Activated CD8-positive, alpha-beta memory T cell treated with anti-CD3 and anti-CD28 coated beads, Interleukin-2, amount 50 U/mL, for 24 hours (primary cell): Measurements from ENCODE around the gene HP.
A peak's percentile ranks its signal among the peaks of the same experiment; 100 is the strongest.
"Not testable (repeated sequence)": the region's sequence is repeated elsewhere in the genome, so short reads cannot be mapped to it uniquely, and the experiment has no call there.

Experiments
- DNase-seq: peaks from one replicate; pipeline ENCODE4 v3.0.0-alpha.2; 2020; ENCODE audit errors: extremely low read depth

Gene HP, protein sequence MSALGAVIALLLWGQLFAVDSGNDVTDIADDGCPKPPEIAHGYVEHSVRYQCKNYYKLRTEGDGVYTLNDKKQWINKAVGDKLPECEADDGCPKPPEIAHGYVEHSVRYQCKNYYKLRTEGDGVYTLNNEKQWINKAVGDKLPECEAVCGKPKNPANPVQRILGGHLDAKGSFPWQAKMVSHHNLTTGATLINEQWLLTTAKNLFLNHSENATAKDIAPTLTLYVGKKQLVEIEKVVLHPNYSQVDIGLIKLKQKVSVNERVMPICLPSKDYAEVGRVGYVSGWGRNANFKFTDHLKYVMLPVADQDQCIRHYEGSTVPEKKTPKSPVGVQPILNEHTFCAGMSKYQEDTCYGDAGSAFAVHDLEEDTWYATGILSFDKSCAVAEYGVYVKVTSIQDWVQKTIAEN

DNA sequence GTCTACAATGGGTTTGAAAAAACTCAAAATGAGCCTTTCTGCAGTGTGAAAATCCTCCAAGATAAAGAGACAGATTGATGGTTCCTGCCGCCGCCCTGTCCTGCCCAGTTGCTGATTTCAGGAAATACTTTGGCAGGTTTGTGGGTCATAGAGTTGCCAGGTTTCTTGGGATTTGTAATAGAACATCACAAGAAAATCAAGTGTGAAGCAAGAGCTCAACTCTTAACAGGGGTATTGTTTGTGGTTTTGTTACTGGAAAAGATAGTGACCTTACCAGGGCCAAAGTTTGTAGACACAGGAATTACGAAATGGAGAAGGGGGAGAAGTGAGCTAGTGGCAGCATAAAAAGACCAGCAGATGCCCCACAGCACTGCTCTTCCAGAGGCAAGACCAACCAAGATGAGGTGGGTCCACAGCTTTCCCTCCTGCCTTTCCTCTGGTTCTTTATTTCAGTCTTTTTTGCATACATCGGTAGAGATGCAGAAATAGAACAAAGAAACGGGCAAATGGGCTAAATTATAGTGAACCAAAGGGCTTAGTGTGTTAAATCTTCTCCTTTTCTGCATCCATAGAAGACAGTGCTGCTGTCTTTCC lies at the start of gene HP:
TSS of gene HP (plus strand) at position 252 of the 594 bp plus-strand sequence. CDS start at position 400, 148 bp downstream.
- DNase-seq, result not testable (repeated sequence)

DNA sequence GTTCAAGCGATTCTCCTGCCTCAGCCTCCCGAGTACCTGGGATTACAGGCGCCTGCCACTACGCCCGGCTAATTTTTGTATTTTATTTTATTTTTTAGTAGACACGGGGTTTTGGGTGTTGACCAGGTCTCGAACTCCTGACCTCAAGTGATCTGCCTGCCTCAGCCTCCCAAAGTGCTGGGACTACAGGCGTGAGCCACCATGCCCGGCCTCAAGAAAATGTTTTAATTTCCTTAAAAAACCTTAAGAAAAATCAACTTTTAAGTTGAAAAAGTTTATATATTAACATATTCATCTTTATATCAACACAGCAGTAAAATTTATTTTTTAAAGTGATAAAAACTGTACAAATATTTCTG lies 46.3 kb upstream of the HP start:
- DNase-seq, result not testable (repeated sequence)

DNA sequence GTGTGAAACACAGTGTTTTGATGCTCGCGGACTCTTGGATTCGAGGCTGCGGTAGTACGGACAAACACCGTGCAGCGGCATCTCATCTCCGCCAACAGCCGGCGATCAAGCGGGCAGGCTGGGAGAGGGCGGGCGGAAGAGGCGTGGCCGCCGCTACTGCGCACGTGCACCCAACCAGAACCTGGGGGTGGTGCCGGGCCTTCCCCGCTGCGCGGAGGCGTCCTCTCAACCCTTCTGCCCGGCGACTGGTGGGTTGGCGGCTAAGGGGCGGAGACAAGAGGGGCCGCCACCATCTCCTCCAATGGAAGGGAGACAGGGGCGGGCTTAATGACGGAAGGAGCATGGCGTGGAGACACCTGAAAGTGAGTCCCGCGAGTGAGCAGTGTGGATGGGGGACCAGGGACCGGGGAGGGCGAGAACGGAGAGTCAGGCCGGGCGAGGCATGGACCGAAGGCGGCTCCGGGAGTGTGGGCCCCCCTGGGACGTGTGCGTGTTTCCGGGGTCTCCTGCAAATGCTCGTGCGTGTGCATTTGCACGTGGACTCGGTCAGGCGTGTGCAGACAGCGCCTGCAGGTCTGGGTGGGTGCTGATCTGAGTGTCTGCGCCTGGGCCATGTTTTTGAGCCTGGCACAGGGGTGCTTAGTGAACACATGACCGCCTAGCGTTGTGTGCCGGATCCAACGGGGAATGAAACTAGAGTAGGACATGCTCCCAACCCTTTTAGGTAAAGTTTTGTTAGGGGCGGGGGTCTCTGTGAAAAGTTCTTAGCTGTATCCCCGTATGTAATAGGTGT lies 45.7 kb upstream of the HP start, which contains the start of gene DHODH:
TSS of gene DHODH (plus strand) at position 321 of the 793 bp plus-strand sequence. CDS start at position 342, 21 bp downstream.
- peak; percentile 93 for DNase-seq

DNA sequence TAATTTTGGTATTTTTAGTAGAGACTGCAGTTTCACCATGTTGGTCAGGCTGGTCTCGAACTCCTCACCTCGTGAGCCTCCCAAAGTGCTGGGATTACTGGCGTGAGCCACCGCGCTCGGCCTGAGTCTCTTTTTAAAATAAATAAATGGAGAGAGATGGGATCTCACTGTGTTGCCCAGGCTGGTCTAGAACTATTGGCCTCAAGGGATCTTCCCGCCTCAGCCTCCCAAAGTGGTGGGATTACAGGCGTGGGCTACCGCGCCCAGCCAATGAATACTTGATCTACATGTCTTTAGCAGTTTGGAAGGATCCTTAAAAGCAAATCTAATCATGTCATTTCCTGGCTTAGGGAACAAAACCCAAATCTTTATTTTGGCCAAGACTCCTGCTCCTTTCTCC lies 44.5 kb upstream of the HP start:
- DNase-seq, result no peak

DNA sequence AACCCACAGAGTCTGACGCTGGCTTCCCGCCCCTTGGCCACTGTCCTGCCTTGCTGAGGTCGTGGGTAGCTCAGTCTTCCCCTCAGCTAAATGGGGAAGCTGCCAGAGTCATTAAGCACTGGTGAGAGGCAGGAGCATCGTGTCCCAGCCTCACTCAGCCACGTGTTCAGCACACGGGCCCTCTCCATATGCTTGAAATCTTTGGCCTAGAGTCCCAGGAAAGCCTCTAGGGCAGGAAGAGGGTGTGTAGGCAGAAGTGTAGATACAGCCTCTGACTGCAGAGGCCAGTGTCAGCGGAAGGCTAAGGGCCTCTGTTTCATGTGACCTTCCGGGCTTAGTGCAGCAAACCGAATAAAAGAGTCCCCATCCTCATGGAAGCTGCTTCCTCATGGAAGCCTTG lies 41.7 kb upstream of the HP start:
- no peak for DNase-seq

DNA sequence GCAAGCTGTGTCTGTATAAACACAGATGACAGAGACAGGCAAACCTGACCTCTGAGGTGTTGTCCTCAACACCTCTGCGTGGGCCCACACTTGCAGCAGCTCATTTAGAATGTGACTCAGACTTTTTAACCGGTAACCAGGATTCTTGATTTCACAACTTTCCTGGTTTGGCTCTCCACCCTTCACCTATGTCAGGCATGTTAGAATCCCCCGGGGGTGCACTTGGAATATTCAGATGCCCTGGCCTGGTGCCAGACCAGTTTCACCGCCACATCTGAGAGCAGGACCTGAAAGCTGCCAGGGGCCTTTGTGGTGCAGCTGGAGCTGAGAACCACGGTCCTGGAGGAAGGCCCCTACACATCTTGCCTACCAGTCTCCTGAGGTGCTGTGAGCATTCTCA lies 40.9 kb upstream of the HP start:
- DNase-seq, result no peak

DNA sequence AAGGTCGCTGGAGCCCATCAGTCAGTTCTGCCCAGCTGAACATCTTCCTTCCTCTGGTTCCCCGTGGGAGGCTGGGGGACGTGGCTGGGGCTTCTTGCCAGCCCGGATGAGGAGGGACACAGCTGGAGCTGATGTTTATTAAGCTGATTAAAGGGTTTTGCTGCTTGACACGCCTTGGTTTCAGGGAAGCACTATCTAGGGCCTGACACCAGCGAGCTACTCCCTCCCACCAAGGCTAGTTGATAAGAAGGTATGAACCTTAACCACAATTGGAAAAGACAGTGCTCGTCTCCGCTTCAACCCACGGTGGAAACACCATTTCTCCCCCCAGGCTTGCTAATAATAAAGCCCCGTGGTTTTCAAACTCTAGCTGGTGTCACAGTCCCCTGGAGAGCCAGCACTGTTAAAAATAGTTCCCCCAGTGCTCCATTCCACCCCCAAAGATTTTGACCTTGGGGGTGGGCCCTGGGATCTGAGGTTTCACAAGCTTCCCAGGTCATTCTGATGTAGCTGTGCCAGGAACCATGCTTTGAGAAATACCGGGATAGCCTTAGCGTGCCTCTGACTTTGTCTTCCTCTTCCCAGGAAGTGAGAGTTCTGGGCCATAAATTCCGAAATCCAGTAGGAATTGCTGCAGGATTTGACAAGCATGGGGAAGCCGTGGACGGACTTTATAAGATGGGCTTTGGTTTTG lies 40.3 kb upstream of the HP start:
- no peak for DNase-seq

DNA sequence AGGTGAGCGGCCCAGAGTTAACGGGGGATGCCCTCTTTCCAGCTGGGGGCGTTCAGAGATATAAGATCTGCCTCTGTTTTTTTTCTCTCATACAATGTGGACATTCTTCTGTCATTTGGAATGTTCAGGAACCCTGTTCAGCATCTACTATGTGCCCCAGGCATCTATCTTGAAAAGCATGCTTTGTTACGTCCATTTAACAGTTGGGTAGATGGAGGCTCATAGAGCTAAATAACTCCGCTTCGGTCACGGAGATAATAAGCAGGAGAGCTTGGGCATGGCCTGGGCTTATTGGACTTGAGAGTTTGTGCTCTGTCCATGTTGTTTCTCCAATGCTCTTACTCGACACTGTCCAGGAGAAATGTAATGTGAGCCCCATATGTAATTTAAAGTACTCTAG lies 39.6 kb upstream of the HP start:
- no peak for DNase-seq

DNA sequence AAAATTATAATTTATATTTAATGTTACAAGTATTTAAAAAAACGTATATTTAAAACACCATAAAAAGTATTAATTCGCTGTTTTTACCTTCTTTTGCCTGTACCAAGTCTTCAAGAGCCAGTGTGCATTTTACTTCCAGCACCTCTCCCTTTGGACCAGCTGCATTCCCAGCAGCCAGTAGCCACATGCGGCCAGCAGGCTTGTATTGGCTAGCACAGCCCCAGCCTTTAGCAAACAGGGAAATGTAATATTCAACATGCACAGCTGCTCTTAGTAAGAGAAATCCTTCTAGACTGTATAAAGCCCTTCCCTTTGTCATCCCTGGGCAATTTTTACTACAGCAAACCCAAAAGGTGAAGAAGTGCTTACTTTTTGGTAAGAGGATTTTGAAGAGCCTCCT lies 39.2 kb upstream of the HP start:
- no peak for DNase-seq

DNA sequence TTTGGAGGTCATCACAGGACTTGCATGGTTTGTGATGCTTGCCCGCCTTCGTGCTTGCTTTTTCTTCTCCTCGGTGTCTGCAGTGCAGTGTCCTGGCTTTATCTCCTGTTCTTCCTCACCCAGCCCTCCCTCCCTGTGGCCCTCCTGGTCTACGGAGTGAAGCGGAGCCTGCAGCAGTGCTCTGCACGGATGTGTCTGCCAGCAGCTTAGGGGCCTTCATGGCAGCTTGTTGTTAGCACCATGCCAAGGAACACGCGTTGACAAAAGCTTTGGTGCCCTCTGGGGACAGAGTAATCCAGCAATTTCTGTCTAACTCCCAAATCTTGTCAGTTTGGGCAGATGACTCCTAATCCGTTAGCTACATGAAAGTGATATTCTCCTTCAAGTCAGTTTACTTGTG lies 35.8 kb upstream of the HP start:
- no peak for DNase-seq

DNA sequence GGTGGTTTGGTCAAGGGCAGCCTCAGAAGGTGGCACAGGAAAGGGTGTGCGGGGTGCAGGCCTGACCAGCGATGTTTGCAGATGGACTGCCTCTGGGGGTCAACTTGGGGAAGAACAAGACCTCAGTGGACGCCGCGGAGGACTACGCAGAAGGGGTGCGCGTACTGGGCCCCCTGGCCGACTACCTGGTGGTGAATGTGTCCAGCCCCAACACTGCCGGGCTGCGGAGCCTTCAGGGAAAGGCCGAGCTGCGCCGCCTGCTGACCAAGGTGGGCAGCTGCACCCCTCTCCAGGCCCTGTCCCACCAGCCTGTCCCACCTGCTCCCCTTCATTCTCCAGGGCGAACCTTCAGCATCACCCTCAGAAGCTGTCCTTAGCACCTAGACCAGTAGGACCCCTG lies 33.3 kb upstream of the HP start:
- DNase-seq, result no peak

DNA sequence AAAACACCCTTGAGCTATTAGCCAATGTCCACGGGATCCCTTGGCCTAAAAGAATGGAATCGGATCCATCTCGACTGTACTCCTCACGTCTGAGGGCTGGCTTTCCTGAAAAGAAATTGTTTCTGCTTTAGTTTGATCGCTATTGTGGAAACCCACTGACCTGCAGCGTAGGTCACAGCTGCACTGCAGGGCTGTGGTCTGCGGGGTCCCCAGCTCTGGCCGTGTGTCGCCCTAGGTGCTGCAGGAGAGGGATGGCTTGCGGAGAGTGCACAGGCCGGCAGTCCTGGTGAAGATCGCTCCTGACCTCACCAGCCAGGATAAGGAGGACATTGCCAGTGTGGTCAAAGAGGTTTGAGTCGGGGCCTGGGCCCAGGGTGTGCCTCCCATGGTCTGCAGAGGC lies 32.2 kb upstream of the HP start:
- no peak for DNase-seq

DNA sequence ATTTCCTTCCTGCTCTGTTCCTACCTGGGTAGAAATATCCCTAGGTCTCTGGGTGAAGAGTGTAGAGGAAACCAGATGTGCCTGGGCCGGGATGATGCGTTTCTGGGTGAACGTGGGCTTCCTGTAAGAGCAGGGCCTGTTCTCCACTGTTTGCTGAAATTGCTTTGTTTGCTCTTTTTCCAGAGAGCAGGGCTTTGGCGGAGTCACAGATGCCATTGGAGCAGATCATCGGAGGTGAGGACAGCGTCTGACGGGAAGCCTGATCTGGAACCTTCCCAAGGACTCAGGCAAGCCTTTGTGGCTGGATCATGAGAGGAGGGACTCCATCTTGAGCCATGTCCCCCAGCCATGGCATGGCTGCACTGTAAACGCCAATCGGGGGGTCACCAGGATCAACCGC lies 30.3 kb upstream of the HP start:
- DNase-seq, result no peak

DNA sequence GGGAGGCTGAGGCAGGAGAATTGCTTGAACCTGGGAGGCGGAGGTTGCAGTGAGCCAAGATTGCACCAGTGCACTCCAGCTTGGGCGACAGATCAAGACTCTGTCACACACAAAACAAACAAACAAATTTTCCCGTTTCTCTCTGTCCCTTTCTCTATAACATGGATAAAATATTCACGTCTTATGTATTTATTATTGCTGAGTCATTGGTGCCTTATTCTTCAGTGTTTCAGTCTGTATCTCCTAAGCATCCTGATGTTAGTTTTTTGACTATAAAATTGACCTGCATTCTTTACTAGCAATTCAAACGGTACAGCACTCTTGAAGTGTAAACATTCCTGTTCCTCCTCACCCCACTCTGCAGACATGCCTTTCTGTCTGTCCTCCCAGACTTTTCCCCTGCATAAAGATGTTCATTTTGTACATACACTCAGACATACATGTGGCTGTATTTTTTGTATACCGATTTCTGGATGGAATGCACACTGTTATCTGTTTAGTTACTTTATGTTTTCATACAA lies 29.4 kb upstream of the HP start:
- no peak for DNase-seq

DNA sequence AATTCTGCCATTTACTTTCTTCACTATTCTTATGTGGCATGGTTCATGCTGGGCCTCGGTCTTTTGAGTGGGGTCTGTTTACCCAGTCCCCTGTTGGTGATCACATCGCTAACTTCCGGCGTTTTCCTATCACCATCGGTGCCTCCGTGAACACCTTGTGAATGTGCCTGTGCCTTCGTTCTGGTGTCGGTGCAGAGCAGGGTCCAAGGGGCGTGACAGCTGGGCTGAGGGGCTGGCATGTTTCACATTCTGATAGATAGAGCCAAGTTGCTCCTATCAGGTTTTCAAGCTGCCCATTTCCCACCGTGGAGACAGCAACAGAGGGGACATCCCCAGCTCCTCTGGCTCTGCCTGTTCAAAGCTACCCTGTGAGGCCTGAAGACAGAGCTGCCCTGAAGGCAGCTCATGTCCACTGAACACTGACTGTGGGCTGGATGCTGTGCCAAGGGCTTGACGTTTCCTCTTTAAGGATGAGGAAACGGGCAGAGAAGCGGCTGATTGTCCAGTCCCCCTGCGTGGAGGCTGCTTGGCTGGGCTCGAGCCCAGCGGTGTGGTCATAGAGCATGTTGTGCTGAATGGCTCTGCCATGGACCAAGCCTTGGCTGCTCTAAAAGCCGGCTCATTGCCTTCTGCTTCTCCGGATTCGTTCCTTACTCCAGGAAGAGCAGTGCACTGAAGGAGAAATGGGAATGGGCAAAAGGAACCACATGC lies 28.7 kb upstream of the HP start:
- DNase-seq, result no peak

DNA sequence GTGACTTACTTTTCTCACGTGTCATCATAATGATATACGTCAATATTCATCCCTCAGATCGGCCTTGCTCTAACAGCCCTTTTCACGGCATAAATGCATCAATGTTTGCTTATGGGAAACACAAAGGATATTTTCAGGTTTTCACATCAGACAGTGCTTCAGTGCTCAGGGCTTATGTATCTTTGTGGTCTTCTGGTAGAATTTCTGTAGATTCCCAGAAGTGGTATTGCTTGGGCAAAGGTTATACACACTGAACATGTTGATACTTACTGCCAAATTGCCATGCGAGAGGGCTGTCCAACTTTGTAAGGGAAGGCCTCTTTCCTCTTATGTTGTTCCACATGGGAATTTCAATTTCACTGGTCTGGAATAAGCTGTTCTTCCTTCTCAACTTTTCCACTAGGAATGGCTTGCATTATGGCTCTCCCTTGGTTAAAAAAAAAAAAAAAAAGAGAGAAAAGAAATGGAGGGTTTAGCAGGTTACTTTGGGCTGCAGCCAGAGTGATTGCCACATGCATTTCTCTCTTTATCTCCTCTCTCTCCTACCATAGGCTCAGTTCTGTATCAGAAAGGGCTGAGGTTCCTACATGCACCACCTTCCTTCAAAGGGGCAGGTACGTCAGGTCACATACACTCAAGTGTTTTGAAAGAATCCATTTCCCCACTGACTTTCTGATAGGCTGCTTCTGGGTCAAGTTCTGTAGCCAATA lies 26.5 kb upstream of the HP start:
- no peak for DNase-seq

DNA sequence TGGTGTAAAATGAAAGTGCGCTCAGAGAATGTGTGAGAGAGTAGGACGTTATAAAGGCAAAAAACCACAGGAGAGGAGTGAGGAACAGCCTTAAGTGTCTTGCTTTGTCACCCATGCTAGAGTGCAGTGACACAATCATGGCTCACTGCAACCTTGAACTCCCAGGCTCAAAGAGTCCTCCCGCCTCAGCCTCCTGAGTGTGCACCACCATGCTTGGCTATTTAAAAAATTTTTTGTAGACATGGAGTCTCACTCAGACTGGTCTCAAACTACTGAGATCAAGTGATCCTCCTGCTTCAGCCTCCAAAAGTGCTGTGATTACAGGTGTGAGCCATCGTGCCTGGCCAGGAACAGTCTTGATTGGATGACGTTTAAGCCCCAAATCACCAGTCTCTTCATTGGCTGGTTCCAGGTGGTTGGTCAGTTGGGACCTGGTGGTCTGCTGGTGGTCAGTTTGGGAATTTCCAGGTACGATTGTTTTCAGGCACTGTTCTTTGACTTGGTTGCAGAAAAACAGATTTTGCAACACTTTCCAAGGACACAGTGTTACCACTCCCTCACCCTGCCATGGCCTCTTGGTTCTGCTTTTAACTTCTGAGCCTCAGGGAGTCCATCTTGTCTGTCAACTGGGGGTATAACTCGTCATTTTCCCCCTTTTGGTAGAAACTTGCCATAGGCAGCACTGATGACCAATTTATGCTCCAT lies 24.6 kb upstream of the HP start:
- no peak for DNase-seq

DNA sequence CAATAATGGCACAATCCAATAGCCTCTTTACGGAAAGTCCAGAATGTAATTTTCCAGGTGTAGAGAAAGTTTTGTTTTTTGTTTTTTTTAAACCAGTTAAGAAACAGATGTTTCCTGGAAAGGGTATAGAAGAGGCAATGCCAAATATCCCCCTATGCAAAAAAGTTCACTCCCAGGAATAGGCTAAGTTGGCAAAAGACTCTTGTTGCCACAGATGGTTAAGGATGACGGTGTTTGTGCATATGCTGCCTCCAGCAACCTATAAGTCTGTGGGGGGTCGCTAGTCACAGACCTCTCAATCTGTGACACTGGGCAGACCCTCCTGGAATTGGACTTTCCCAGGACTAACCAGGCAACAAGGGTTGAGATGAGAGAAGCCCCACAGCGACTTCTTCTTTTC lies 20.9 kb upstream of the HP start:
- no peak for DNase-seq

DNA sequence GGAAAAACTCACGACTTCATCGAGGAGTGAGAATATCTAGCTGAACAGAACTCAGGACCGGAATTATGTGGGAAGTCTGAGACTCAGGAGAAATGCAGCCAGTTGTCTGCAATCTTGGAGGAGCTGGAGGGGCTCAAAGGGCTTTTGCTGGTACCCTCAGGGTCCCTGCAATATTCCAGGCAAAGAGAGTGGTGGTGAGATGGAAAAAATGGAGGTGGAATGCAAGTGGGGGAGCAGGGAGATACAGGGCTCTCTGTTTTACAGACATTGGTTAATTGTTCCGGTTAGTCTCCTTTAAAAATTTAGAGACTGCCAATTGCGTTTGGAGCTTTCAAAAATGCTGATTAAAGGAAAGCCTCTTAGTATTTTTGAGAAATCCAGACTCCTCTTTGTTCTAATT lies 18.2 kb upstream of the HP start:
- no peak for DNase-seq

DNA sequence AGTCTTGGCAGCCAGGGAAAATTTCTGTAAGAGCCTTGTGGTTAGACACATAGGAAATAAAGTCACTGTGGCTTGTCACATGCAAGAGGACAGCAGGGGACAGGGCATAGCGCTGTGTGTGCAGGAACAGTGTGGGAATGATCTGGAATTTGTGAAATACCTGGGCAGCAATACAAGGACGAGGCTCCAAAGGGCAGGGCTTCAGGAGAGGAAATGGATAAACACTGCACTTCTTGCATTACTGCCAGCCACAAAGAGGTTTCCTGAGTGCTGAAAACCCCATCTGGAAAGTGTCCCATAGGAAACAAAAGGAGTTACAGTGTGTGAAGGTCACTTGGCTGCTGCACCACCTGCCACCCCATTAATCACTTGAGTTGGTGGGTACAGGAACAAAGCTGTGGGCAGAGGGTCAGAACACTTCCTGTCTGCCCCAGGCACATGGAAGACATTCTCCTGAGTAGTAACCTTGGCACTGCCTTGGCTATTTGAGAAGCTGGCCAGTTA lies 12.1 kb upstream of the HP start:
- DNase-seq, result no peak
